Tibial artery (tissue), 4 donors: ENCODE results near the gene MACROD2.

Experiments
- DNase-seq, 2 donors: peaks; one replicate each; pipeline ENCODE4 v3.0.0-alpha.2; 2019
- H3K27ac ChIP-seq, 2 donors: fragments of 200-600 bp; sonication (generic) in 1 of 2; 1 replicate in 1 of 2; 2 replicates in 1 of 2; pipeline ENCODE4 v1.5.1; 2018 to 2019; ENCODE audit warnings: mild to moderate bottlenecking in 1 of 2
- H3K27me3 ChIP-seq, 2 donors: fragments of 200-600 bp; sonication (generic) in 1 of 2; one replicate each; pipeline versions ENCODE4 v1.5.1 to v1.6.0; 2016 to 2019
- H3K36me3 ChIP-seq, 3 donors: fragments of 200-600 bp; sonication (generic) in 2 of 3; one replicate each; pipeline ENCODE4 v1.5.1; 2016 to 2019; ENCODE audit warnings: mild to moderate bottlenecking in 2 of 3
- H3K4me1 ChIP-seq, 4 donors: fragments of 200-600 bp; sonication (generic) in 2 of 4; 1 replicate in 3 of 4; 2 replicates in 1 of 4; pipeline ENCODE4 v1.5.1; 2016 to 2019
- H3K4me3 ChIP-seq, 2 donors: fragments of 200-600 bp; sonication (generic) in 1 of 2; 1 replicate in 1 of 2; 2 replicates in 1 of 2; pipeline ENCODE4 v1.5.1; 2018 to 2019; ENCODE audit warnings: mild to moderate bottlenecking in 2 of 2
- H3K9me3 ChIP-seq, 3 donors: fragments of 200-600 bp; sonication (generic) in 1 of 3; one replicate each; pipeline ENCODE4 v1.5.1; 2016 to 2019
- intact Hi-C: fragments of 100-400 bp; cut with DNase I; formaldehyde crosslinking; loops from one replicate; pipeline ENCODE4 v1.15.0; 2023; ENCODE audit warnings: low total_unique reads
- TF ChIP-seq, protein P1 (sequence below), 2 experiments: fragments of 200-600 bp in 1 of 2; fragments of 450-650 bp in 1 of 2; IDR thresholded peaks; one replicate each; pipeline ENCODE4 v1.5.1; 2017 to 2019; ENCODE audit warnings: antibody characterized with exemption in 2 of 2, mild to moderate bottlenecking in 1 of 2, moderate library complexity in 1 of 2

MACROD2 gene

DNA sequence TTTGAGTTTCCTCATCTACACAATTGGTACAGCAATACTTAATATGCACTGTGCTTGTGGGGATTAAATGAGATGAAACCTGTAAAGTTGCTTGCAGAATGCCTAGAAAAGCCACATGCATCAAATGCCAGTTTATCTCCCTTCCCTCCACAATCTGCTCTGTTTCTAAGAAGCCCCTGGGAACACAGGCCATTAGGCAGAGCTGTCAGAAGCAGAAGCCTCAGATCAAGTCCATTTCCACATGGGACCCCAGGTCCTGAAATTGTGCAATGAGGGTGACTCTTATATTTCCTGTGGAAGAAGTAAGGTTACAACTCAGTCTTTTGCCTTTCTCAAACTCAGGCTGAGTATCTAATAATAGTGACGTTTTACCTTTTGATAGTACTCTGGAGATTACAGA, 1840.5 kb downstream of the MACROD2 start:
- Histone ChIP-seq H3K9me3 (no peaks in the 10 kb centered on the region), H3K27ac (no peak overlapping the region), H3K4me1 (no peaks in the 10 kb centered on the region), H3K36me3 (no peaks in the 10 kb centered on the region), H3K4me3 (no peak overlapping the region), H3K27me3 (no peaks in the 10 kb centered on the region)
- intact Hi-C loops, result no loop called here
- no peak for DNase-seq
- TF ChIP-seq, protein P1, sequence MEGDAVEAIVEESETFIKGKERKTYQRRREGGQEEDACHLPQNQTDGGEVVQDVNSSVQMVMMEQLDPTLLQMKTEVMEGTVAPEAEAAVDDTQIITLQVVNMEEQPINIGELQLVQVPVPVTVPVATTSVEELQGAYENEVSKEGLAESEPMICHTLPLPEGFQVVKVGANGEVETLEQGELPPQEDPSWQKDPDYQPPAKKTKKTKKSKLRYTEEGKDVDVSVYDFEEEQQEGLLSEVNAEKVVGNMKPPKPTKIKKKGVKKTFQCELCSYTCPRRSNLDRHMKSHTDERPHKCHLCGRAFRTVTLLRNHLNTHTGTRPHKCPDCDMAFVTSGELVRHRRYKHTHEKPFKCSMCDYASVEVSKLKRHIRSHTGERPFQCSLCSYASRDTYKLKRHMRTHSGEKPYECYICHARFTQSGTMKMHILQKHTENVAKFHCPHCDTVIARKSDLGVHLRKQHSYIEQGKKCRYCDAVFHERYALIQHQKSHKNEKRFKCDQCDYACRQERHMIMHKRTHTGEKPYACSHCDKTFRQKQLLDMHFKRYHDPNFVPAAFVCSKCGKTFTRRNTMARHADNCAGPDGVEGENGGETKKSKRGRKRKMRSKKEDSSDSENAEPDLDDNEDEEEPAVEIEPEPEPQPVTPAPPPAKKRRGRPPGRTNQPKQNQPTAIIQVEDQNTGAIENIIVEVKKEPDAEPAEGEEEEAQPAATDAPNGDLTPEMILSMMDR (IDR thresholded peaks at IDR 0.05), result no peak

DNA sequence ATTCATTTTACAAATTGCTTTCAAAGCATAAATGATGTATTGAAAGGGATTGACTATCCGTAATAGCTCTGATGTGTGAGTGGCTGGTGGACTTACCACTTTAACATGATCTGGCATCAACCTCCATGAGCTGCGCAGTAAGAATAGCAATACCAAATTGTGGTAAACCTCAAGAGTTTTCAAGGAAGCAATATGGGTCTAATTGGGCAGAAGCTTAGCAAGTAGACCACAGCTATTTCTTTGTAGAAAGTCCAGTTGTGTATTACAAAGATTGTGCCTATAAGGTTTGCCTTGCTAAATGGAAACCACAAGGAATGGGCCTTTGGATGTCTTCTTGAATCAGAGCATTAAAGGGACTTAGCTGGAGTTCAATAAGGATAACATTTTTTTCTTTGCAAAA, 1841.3 kb downstream of the MACROD2 start:
- no peak for DNase-seq
- no peaks in the 10 kb centered on the region for H3K27me3 ChIP-seq
- no peaks in the 10 kb centered on the region for H3K9me3 ChIP-seq
- no peaks in the 10 kb centered on the region for H3K4me1 ChIP-seq
- H3K36me3 ChIP-seq, result no peaks in the 10 kb centered on the region
- TF ChIP-seq, protein P1 (IDR thresholded peaks at IDR 0.05), result no peak
- intact Hi-C loops, result no loop called here
- H3K27ac ChIP-seq, result no peak overlapping the region
- H3K4me3 ChIP-seq, result no peak overlapping the region

DNA sequence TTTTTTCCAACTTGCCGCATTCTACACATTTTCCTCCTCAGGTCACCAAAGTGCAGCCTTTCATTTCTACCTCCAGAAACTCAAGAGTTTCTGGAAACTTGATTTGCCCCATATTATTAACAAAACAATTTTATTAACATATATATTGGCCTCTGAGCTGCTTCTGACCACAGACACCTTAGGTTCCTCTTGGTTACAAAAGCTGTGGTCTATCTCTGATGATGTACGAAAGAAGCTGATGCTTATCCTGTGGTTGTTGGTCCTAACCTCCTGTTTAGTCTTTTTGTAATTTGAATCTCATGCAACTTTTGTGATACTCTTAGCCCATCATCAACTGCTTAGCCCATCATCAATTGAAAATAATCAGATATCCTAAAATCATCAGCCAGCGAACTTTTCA, 1842.2 kb downstream of the MACROD2 start:
- no peaks in the 10 kb centered on the region for H3K27me3 ChIP-seq
- no peaks in the 10 kb centered on the region for H3K4me1 ChIP-seq
- DNase-seq, result no peak
- intact Hi-C loops, result no loop called here
- H3K36me3 ChIP-seq, result no peaks in the 10 kb centered on the region
- H3K9me3 ChIP-seq, result no peaks in the 10 kb centered on the region
- H3K4me3 ChIP-seq, result no peak overlapping the region
- H3K27ac ChIP-seq, result no peak overlapping the region
- TF ChIP-seq, protein P1 (IDR thresholded peaks at IDR 0.05), result no peak

DNA sequence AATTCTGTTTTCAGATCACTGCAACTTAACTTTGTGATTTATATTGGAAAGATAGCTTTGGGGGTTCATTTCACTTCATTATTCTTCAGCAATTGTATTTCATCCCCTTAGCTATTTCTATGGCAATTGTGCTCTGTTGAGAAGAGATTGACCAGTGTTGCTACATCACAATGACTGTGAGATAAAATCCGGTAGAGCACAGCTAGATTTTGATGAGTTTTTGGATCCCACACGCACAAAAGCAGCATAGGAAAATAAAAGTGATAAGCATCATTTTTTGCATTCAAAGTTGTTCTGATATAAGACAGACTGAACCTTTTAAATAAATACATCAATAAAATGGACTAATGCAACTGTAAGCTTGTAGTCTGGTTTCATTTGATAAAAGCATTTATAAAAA, 1843.2 kb downstream of the MACROD2 start:
- Histone ChIP-seq H3K4me1 (no peaks in the 10 kb centered on the region), H3K4me3 (no peak overlapping the region), H3K9me3 (no peaks in the 10 kb centered on the region), H3K36me3 (no peaks in the 10 kb centered on the region), H3K27ac (no peak overlapping the region), H3K27me3 (no peaks in the 10 kb centered on the region)
- no peak for DNase-seq
- TF ChIP-seq, protein P1 (IDR thresholded peaks at IDR 0.05), result no peak
- intact Hi-C loops, result no loop called here

DNA sequence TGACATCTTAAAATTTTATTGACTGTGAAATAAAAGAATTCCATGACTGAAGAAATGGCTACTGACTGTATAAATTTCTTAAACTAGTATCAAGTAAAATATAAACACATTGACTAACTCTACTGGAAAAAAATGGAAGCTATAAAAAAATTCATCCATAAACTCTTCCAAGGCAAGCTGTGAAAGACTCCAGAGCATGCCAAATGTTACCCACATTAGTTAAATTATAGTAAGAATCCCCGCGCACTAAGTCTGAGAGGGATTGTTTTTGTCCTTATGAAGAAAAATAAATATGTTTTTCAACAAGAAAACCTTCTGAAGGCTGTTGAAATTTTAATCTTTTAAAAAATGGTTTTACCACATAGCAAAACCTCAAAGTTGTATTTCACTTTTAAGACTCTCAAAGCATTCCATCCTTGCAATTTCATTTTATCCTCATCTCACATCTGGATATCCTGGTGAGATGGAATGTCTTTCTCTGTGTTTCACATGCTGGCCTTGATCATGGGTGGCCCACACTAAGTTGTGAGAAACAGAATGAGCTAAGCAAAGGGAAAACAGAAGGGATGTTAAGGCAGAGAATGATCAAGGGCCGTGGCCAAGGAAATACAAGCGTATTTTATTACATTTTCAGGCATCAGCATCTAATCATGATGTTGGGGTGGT, 1845.5 kb downstream of the MACROD2 start:
- TF ChIP-seq, protein P1 (IDR thresholded peaks at IDR 0.05), result no peak
- Histone ChIP-seq H3K9me3 (no peaks in the 10 kb centered on the region), H3K4me3 (no peak overlapping the region), H3K4me1 (no peaks in the 10 kb centered on the region), H3K27ac (no peak overlapping the region), H3K27me3 (no peaks in the 10 kb centered on the region), H3K36me3 (no peaks in the 10 kb centered on the region)
- intact Hi-C loops, result no loop called here
- DNase-seq, result no peak

DNA sequence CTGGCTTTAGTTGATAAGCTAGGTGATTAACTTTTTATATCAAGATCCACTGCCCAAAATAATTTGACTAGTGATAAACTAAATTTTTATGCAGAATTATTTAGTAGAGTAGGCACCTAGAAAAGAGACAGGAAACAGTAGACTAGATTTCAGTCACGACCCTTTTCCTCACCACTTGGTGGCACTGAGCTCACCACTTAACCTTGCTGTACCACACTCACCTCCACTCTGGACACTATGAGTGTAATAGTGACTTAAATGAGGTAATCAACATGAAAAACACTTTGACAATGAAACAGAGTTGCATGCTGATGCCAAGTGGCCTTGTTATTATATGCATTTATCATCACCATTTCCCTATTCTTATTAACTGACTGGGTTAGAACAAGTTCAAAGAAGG, 1847.6 kb downstream of the MACROD2 start:
- no peaks in the 10 kb centered on the region for H3K27me3 ChIP-seq
- H3K4me1 ChIP-seq, result peaks cover 0 to 16% (median 3%) of the 10 kb centered on the region in 4 donors
- no peak overlapping the region for H3K27ac ChIP-seq
- H3K36me3 ChIP-seq, result no peaks in the 10 kb centered on the region
- TF ChIP-seq, protein P1 (IDR thresholded peaks at IDR 0.05), result no peak
- no peak overlapping the region for H3K4me3 ChIP-seq
- no peak for DNase-seq
- H3K9me3 ChIP-seq, result no peaks in the 10 kb centered on the region
- intact Hi-C loops, result no loop called here
